Naive B cell (primary cell): Measurements from ENCODE around the gene NEGR1. TPM values are rescaled to one million over a fixed set of nuclear protein-coding genes. Genes with fewer than 3 reads are reported as not detected.

ENCODE experiments used
- ATAC-seq, 2 donors: fragments of 150-1000 bp; cut with Tn5 transposase; 2 replicates each; pipeline ENCODE4 v1.10.0; 2021; ENCODE audit warnings: low read depth in 2 of 2, mild to moderate bottlenecking in 2 of 2, moderate library complexity in 2 of 2
- DNase-seq: peaks from one replicate; pipeline ENCODE4 v3.0.0; 2022
- H3K27ac Mint-ChIP-seq, 6 donors: one replicate each; pipeline ENCODE4 v1.8.0; 2020 to 2022; ENCODE audit warnings: mild to moderate bottlenecking in 6 of 6, mixed read lengths in 6 of 6, moderate library complexity in 5 of 6, inconsistent platforms in 2 of 6
- H3K27me3 Mint-ChIP-seq, 3 donors: one replicate each; pipeline ENCODE4 v1.8.0; 2021 to 2022; ENCODE audit warnings: mixed read lengths in 3 of 3, mild to moderate bottlenecking in 1 of 3
- H3K36me3 Mint-ChIP-seq, 2 donors: one replicate each; pipeline ENCODE4 v1.8.0; 2020 to 2022; ENCODE audit warnings: mixed read lengths in 2 of 2, inconsistent platforms in 1 of 2, mild to moderate bottlenecking in 1 of 2
- H3K4me1 Mint-ChIP-seq, 3 donors: one replicate each; pipeline ENCODE4 v1.8.0; 2020 to 2022; ENCODE audit warnings: mixed read lengths in 3 of 3, inconsistent platforms in 1 of 3, mild to moderate bottlenecking in 1 of 3, moderate library complexity in 1 of 3
- H3K4me3 Mint-ChIP-seq, 8 donors: one replicate each; pipeline ENCODE4 v1.8.0; 2020 to 2022; ENCODE audit warnings: mild to moderate bottlenecking in 8 of 8, mixed read lengths in 8 of 8, moderate library complexity in 8 of 8, inconsistent platforms in 2 of 8
- H3K9me3 Mint-ChIP-seq, 7 donors: one replicate each; pipeline ENCODE4 v1.8.0; 2020 to 2022; ENCODE audit warnings: mixed read lengths in 7 of 7, mild to moderate bottlenecking in 5 of 7, inconsistent platforms in 2 of 7, moderate library complexity in 1 of 7
- polyA plus RNA-seq, 6 donors: library from polyadenylated mRNA; unstranded; fragments of 300-500 nt; fragmentation: Illumina TruSeq; gene quantifications; one replicate each; pipeline ENCODE4 v1.2.3, GENCODE V29; 2021; ENCODE audit warnings: low read depth in 6 of 6

Gene NEGR1
- polyA plus RNA-seq, 6 donors from 2014 or later, result 0.10 TPM; not detected in 5

- Mint-ChIP-seq H3K9me3 (peaks cover 0 to 6% (median 3%) of the 10 kb centered on the region in 7 donors), H3K36me3 (no peaks in the 10 kb centered on the region), H3K27me3 (no peaks in the 10 kb centered on the region), H3K4me1 (no peaks in the 10 kb centered on the region), H3K27ac (no peak overlapping the region), H3K4me3 (no peak overlapping the region)
- no peak for DNase-seq
- ATAC-seq, result no peak
Observed at GRCh38 chr1:71350805-71351204, 931.5 kb downstream of the NEGR1 start.

- H3K36me3 Mint-ChIP-seq, result no peaks in the 10 kb centered on the region
- no peaks in the 10 kb centered on the region for H3K27me3 Mint-ChIP-seq
- H3K4me3 Mint-ChIP-seq, result no peak overlapping the region
- ATAC-seq (no peak), DNase-seq (no peak)
- H3K4me1 Mint-ChIP-seq, result no peaks in the 10 kb centered on the region
- H3K9me3 Mint-ChIP-seq, result peaks cover 0 to 4% (median 2%) of the 10 kb centered on the region in 7 donors
- no peak overlapping the region for H3K27ac Mint-ChIP-seq
Observed at GRCh38 chr1:71350330-71350729, 932.0 kb downstream of the NEGR1 start.
